Jurkat, Clone E6-1 (cell line): ENCODE data around the gene LDLRAD4.

Experiments used
- DNase-seq: peaks from one replicate; pipeline ENCODE4 v3.0.0-alpha.2; 2011; ENCODE audit warnings: low read depth, low spot score
- H3K4me3 ChIP-seq: 2 replicates; pipeline ENCODE4 v1.5.1; 2011; ENCODE audit warnings: mild to moderate bottlenecking, low read length, control low read depth, moderate library complexity

Gene LDLRAD4

GRCh38 chr18:13455471-13455870, 236.9 kb downstream of the LDLRAD4 start:
- peak; percentile 73 for DNase-seq
- peak overlapping the region; percentile 40 for H3K4me3 ChIP-seq

GRCh38 chr18:13455960-13456481, 237.5 kb downstream of the LDLRAD4 start:
- H3K4me3 ChIP-seq = peak overlapping the region; percentile 40
- DNase-seq = peak; percentile 92

- DNase-seq = no peak
- H3K4me3 ChIP-seq = no peak overlapping the region
Observed at GRCh38 chr18:13456736-13457271, 238.2 kb downstream of the LDLRAD4 start.

GRCh38 chr18:13457327-13457726, 238.8 kb downstream of the LDLRAD4 start:
- no peak for DNase-seq
- no peak overlapping the region for H3K4me3 ChIP-seq

GRCh38 chr18:13460946-13461345, 242.4 kb downstream of the LDLRAD4 start:
- H3K4me3 ChIP-seq = peak overlapping the region; percentile 80
- no peak for DNase-seq

GRCh38 chr18:13461469-13461868, 242.9 kb downstream of the LDLRAD4 start:
- peak overlapping the region; percentile 80 for H3K4me3 ChIP-seq
- DNase-seq = peak; percentile 96

- DNase-seq = no peak
- no peak overlapping the region for H3K4me3 ChIP-seq
Observed at GRCh38 chr18:13461936-13462335, 243.4 kb downstream of the LDLRAD4 start.

- no peak for DNase-seq
- H3K4me3 ChIP-seq = no peak overlapping the region
Observed at GRCh38 chr18:13462686-13463085, 244.1 kb downstream of the LDLRAD4 start.

- DNase-seq = no peak
- no peak overlapping the region for H3K4me3 ChIP-seq
Observed at GRCh38 chr18:13463526-13464210, 245.1 kb downstream of the LDLRAD4 start.

- peak; percentile 85 for DNase-seq
Observed at GRCh38 chr18:13464432-13465123, 246.0 kb downstream of the LDLRAD4 start.

GRCh38 chr18:13465124-13465446, 246.5 kb downstream of the LDLRAD4 start:
- DNase-seq = no peak
- H3K4me3 ChIP-seq = peak overlapping the region; percentile 47

More at GRCh38 chr18:13464432-13465123, 246.0 kb downstream of the LDLRAD4 start:
- peak overlapping the region; percentile 47 for H3K4me3 ChIP-seq

- peak overlapping the region; percentile 47 for H3K4me3 ChIP-seq
- no peak for DNase-seq
Observed at GRCh38 chr18:13465476-13465875, 246.9 kb downstream of the LDLRAD4 start.

- H3K4me3 ChIP-seq = no peak overlapping the region
- no peak for DNase-seq
Observed at GRCh38 chr18:13470516-13471197, 252.1 kb downstream of the LDLRAD4 start.

GRCh38 chr18:13471198-13471845, 252.8 kb downstream of the LDLRAD4 start:
- H3K4me3 ChIP-seq = no peak overlapping the region
- DNase-seq = no peak

GRCh38 chr18:13471971-13472628, 253.5 kb downstream of the LDLRAD4 start:
- DNase-seq = no peak
- no peak overlapping the region for H3K4me3 ChIP-seq

GRCh38 chr18:13473751-13474150, 255.2 kb downstream of the LDLRAD4 start:
- H3K4me3 ChIP-seq = no peak overlapping the region
- peak; percentile 62 for DNase-seq

GRCh38 chr18:13474336-13474735, 255.8 kb downstream of the LDLRAD4 start:
- H3K4me3 ChIP-seq = no peak overlapping the region
- DNase-seq = no peak

- no peak overlapping the region for H3K4me3 ChIP-seq
- no peak for DNase-seq
Observed at GRCh38 chr18:13474907-13475545, 256.5 kb downstream of the LDLRAD4 start.
